K562 (cell line): ENCODE results near the gene AAGAB. TPM values are rescaled to one million over a fixed set of nuclear protein-coding genes. Genes with fewer than 3 reads are reported as not detected.

ENCODE experiments used
- ARNT ChIP-seq, 2 experiments: fragments of 450-650 bp; IDR thresholded peaks; 2 replicates each; pipeline ENCODE4 v1.6.1; 2016; ENCODE audit warnings: mild to moderate bottlenecking in 1 of 2
- CEBPZ ChIP-seq: fragments of 150-350 bp; IDR thresholded peaks from 2 replicates; pipeline ENCODE4 v1.6.1; 2014; ENCODE audit warnings: low read depth, mild to moderate bottlenecking, low read length, borderline replicate concordance
- HDAC6 ChIP-seq: IDR thresholded peaks from 2 replicates; pipeline ENCODE4 v1.6.1; 2012; ENCODE audit warnings: low read depth, mild to moderate bottlenecking, control low read depth, inconsistent platforms, low read length, moderate library complexity
- MTA2 ChIP-seq: fragments of 450-650 bp; IDR thresholded peaks from 2 replicates; pipeline ENCODE4 v1.6.1; 2016; ENCODE audit warnings: low read depth
- MYC ChIP-seq, 2 experiments: fragments of 250-450 bp in 1 of 2; sonication (Bioruptor Pico) in 1 of 2; IDR thresholded peaks; 2 replicates each; pipeline versions ENCODE4 v1.5.1 to v1.6.1; 2012 to 2021; ENCODE audit warnings: low read depth in 2 of 2, borderline replicate concordance in 1 of 2, improper control_type of control experiment in 1 of 2, low read length in 1 of 2, mild to moderate bottlenecking in 1 of 2, moderate library complexity in 1 of 2
- PPARD ChIP-seq: fragments of 250-450 bp; sonication (Bioruptor Pico); IDR thresholded peaks from 2 replicates; pipeline ENCODE4 v1.8.0; 2022; ENCODE audit warnings: inconsistent platforms, mild to moderate bottlenecking, moderate library complexity
- RUNX1 ChIP-seq: sonication (generic); IDR thresholded peaks from 2 replicates; pipeline ENCODE4 v1.6.1; 2016; ENCODE audit warnings: antibody characterized with exemption, low read depth
- ZNF184 ChIP-seq: sonication (generic); formaldehyde crosslinking; IDR thresholded peaks from 2 replicates; pipeline ENCODE4 v1.5.0; 2020; ENCODE audit warnings: missing genetic modification reagents
- ZNF253 ChIP-seq: fragments of 250-450 bp; sonication (Bioruptor Pico); conservative IDR thresholded peaks from 2 replicates; pipeline ENCODE4 v1.6.1; 2021; ENCODE audit warnings: mild to moderate bottlenecking
- polyA plus RNA-seq, 8 experiments: library from polyadenylated mRNA; depleted of rRNA in 4 of 8; stranded (reverse) in 5 of 8; unstranded in 3 of 8; fragments of >200 nt; fragmentation: Nextera tagmentation in 2 of 8; fragmentation: Illumina TruSeq in 1 of 8; extraction: Ambion mirVana in 2 of 8; extraction: Trizol in 1 of 8; gene quantifications; 2 replicates each; pipeline versions ENCODE4 v1.2.1 to v1.2.3, GENCODE V29; 2011 to 2014; ENCODE audit warnings: inconsistent platforms in 1 of 8, missing spikeins in 1 of 8
- total RNA-seq, 7 experiments: library from RNA; depleted of rRNA in 6 of 7; stranded (reverse); fragments of >200 nt in 6 of 7; fragmentation: Illumina TruSeq in 2 of 7; extraction: Trizol in 2 of 7; gene quantifications; 2 replicates each; pipeline versions ENCODE4 v1.2.1 to v1.2.3, GENCODE V29; 2011 to 2021; ENCODE audit warnings: low replicate concordance in 1 of 7
- TF ChIP-seq, protein P1 (sequence below): fragments of 250-450 bp; sonication (Bioruptor Pico); IDR thresholded peaks from 2 replicates; pipeline ENCODE4 v1.5.0; 2021; ENCODE audit warnings: mild to moderate bottlenecking, moderate library complexity
- TF ChIP-seq, protein P2 (sequence below): IDR thresholded peaks from 2 replicates; pipeline ENCODE4 v1.6.1; 2012; ENCODE audit warnings: low read depth, low read length, improper control_type of control experiment, borderline replicate concordance
- TF ChIP-seq, protein P3 (sequence below), 2 experiments: fragments of 450-650 bp in 1 of 2; IDR thresholded peaks; 2 replicates each; pipeline ENCODE4 v1.6.1; 2011 to 2017; ENCODE audit warnings: low read depth in 2 of 2, antibody characterized with exemption in 1 of 2, borderline replicate concordance in 1 of 2, low read length in 1 of 2, mild to moderate bottlenecking in 1 of 2, mixed read lengths in 1 of 2; ENCODE audit not compliant: control insufficient read depth in 1 of 2
- TF ChIP-seq, protein P4 (sequence below): fragments of 250-450 bp; sonication (Bioruptor Pico); IDR thresholded peaks from 2 replicates; pipeline ENCODE4 v1.5.0; 2021

AAGAB gene
- total and polyA plus RNA-seq, 9 of the 15 experiments (the other 6 are each of a cell fraction or from before 2014, with no cell fraction given): 17.8 to 109 (median 58.3) TPM

DNA sequence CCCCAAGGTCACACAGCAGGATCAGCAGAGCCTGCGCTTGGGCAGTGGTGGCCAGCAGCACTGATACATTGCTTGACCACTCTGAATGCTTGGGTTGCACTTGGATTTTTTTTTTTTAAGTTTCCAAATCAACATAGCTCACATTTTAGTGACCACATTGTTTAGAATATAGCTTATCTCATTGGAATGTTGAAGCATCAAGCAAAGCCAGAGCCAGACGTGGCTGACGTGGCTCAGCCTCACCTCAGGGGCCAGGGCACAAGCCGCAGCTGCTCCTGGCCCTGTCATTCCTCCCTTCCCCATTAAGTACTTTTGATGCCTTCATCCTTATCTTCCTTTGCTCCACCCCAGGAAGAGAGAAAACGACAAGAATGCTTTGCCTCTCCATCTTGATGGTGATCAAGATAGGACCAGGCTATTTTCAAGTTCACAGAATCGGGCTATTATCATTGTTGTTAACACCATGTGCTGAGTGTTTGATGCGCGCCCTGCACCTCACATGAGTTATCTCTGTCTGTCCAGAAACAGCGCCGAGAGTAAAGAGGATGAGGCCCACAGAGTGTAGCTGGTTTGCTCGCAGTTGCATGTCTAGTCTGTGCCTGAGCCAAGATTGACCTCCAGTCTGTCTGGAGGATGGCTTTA lies 75.8 kb downstream of the AAGAB start (continued):
- TF ChIP-seq, protein P1, sequence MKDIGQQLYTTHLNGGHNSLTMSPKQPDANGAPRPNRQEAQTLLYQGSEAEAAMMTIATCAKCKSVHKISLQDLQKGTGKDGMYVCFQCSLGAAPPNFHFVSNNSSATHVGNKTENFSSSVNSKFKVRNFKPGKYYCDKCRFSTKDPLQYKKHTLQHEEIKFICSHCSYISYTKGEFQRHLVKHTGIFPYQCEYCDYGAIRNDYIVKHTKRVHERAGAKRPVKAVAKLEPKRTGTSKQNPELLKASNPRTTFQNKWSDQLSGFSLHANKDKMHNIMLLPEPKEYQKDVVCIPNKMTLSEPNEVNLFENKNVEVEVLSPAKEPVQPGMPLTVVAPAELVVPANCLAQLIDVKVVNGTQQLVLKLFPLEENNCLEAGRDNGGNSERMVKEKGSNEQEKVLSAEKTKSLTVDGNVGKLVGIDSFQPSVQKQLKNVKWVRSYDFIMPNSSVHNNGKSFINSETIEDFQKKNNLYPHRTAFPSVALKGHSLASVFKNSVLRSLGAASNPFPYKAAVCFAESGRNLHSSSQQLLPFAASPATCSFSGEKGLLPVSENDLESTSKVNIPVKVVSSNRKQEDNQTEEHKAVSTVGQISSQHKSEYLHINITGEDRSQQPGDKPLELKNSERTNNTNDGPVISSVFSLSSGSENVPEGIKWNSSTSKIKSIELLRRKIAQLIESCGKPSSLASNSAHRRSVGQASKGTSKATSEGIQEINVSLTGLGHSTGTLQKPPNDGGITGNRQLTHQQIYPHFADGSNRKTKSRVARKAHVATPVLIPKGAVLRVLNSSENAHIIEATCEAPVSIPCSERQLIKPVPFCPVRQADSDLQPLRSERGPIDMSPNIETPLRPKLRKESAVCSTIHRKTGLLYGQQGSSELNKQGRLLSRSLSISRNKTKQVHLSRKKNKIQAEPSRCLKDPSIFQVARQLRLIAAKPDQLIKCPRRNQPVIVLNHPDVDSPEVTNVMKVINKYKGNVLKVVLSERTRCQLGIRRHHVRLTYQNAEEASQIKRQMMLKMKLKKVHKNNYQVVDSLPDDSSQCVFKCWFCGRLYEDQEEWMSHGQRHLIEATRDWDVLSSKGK (CRISPR knock-in tag): no peak
- TF ChIP-seq ZNF253 (CRISPR knock-in tag) (no peak), MTA2 (peak; percentile 47; the same call in 1 of the 2 replicates), MYC (IDR thresholded peaks at IDR 0.05; ENCODE audit: low read depth, low read length) (peak; percentile 69), MYC (CRISPR knock-in tag; IDR thresholded peaks at IDR 0.05; ENCODE audit: borderline replicate concordance, low read depth) (no peak), ZNF184 (CRISPR knock-in tag) (no peak), PPARD (CRISPR knock-in tag) (no peak), CEBPZ (no peak), RUNX1 (no peak), HDAC6 (no peak), ARNT (IDR thresholded peaks at IDR 0.05) (peak in 1 of 2 experiments; percentile 81; a peak in 2 of 4 replicates)
- TF ChIP-seq, protein P2, sequence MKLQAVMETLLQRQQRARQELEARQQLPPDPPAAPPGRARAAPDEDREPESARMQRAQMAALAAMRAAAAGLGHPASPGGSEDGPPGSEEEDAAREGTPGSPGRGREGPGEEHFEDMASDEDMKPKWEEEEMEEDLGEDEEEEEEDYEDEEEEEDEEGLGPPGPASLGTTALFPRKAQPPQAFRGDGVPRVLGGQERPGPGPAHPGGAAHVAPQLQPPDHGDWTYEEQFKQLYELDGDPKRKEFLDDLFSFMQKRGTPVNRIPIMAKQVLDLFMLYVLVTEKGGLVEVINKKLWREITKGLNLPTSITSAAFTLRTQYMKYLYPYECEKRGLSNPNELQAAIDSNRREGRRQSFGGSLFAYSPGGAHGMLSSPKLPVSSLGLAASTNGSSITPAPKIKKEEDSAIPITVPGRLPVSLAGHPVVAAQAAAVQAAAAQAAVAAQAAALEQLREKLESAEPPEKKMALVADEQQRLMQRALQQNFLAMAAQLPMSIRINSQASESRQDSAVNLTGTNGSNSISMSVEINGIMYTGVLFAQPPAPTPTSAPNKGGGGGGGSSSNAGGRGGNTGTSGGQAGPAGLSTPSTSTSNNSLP: no peak
- TF ChIP-seq, protein P3, sequence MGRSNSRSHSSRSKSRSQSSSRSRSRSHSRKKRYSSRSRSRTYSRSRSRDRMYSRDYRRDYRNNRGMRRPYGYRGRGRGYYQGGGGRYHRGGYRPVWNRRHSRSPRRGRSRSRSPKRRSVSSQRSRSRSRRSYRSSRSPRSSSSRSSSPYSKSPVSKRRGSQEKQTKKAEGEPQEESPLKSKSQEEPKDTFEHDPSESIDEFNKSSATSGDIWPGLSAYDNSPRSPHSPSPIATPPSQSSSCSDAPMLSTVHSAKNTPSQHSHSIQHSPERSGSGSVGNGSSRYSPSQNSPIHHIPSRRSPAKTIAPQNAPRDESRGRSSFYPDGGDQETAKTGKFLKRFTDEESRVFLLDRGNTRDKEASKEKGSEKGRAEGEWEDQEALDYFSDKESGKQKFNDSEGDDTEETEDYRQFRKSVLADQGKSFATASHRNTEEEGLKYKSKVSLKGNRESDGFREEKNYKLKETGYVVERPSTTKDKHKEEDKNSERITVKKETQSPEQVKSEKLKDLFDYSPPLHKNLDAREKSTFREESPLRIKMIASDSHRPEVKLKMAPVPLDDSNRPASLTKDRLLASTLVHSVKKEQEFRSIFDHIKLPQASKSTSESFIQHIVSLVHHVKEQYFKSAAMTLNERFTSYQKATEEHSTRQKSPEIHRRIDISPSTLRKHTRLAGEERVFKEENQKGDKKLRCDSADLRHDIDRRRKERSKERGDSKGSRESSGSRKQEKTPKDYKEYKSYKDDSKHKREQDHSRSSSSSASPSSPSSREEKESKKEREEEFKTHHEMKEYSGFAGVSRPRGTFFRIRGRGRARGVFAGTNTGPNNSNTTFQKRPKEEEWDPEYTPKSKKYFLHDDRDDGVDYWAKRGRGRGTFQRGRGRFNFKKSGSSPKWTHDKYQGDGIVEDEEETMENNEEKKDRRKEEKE (IDR thresholded peaks at IDR 0.05; ENCODE audit: borderline replicate concordance in 1 of 2, control insufficient read depth in 1 of 2, low read depth in 2 of 2, low read length in 1 of 2): no peak
- TF ChIP-seq, protein P4, sequence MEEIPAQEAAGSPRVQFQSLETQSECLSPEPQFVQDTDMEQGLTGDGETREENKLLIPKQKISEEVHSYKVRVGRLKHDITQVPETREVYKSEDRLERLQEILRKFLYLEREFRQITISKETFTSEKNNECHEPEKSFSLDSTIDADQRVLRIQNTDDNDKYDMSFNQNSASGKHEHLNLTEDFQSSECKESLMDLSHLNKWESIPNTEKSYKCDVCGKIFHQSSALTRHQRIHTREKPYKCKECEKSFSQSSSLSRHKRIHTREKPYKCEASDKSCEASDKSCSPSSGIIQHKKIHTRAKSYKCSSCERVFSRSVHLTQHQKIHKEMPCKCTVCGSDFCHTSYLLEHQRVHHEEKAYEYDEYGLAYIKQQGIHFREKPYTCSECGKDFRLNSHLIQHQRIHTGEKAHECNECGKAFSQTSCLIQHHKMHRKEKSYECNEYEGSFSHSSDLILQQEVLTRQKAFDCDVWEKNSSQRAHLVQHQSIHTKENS: no peak
